GM12878 (cell line): ENCODE measurements around the gene MDFIC. TPM values are rescaled to one million over a fixed set of nuclear protein-coding genes. Genes with fewer than 3 reads are reported as not detected.

ENCODE experiments used
- ATF7 ChIP-seq: fragments of 450-650 bp; IDR thresholded peaks from 2 replicates; pipeline ENCODE4 v1.6.1; 2016; ENCODE audit warnings: low read depth, mild to moderate bottlenecking
- BCL11A ChIP-seq: IDR thresholded peaks from 2 replicates; pipeline ENCODE4 v1.6.1; 2011; ENCODE audit warnings: low read depth, low read length
- CBX5 ChIP-seq: sonication (generic); IDR thresholded peaks from 2 replicates; pipeline ENCODE4 v1.6.1; 2016; ENCODE audit warnings: low read depth, moderate library complexity, mild to moderate bottlenecking, inconsistent platforms
- EED ChIP-seq: sonication (generic); IDR thresholded peaks from 2 replicates; pipeline ENCODE4 v1.6.1; 2016; ENCODE audit warnings: antibody characterized with exemption, low read depth
- EGR1 ChIP-seq, 2 experiments: IDR thresholded peaks; 1 replicate in 1 of 2; 2 replicates in 1 of 2; pipeline ENCODE4 v1.6.1; 2011 to 2012; ENCODE audit warnings: low read depth in 2 of 2, low read length in 2 of 2, borderline replicate concordance in 1 of 2, mild to moderate bottlenecking in 1 of 2, moderate library complexity in 1 of 2
- EP300 ChIP-seq, 2 experiments: fragments of 150-350 bp in 1 of 2; IDR thresholded peaks; 2 replicates each; pipeline ENCODE4 v1.6.1; 2011 to 2012; ENCODE audit warnings: low read depth in 2 of 2, low read length in 2 of 2, borderline replicate concordance in 1 of 2, improper control_type of control experiment in 1 of 2, inconsistent platforms in 1 of 2; ENCODE audit not compliant: control insufficient read depth in 1 of 2
- ESRRA ChIP-seq: IDR thresholded peaks from 2 replicates; pipeline ENCODE4 v1.6.1; 2012; ENCODE audit warnings: mild to moderate bottlenecking, low read length, improper control_type of control experiment
- IRF4 ChIP-seq: IDR thresholded peaks from 2 replicates; pipeline ENCODE4 v1.6.1; 2011; ENCODE audit warnings: low read depth, low read length
- JUND ChIP-seq: IDR thresholded peaks from 2 replicates; pipeline ENCODE4 v1.6.1; 2012; ENCODE audit warnings: low read depth, mild to moderate bottlenecking, low read length, improper control_type of control experiment, moderate library complexity
- MEF2A ChIP-seq: IDR thresholded peaks from 2 replicates; pipeline ENCODE4 v1.6.1; 2011; ENCODE audit warnings: low read depth, mild to moderate bottlenecking, low read length, moderate library complexity; ENCODE audit not compliant: insufficient read depth
- MTA2 ChIP-seq: fragments of 450-650 bp; IDR thresholded peaks from 2 replicates; pipeline ENCODE4 v1.6.1; 2016; ENCODE audit warnings: low read depth, mild to moderate bottlenecking, moderate library complexity
- POLR2A ChIP-seq: IDR thresholded peaks from 2 replicates; pipeline ENCODE4 v1.6.1; 2011; ENCODE audit warnings: low read depth, mild to moderate bottlenecking, low read length
- TCF7 ChIP-seq: IDR thresholded peaks from 2 replicates; pipeline ENCODE4 v1.6.1; 2014; ENCODE audit warnings: antibody characterized with exemption, borderline replicate concordance
- ZNF384 ChIP-seq: IDR thresholded peaks from 2 replicates; pipeline ENCODE4 v1.6.1; 2012; ENCODE audit warnings: low read depth, mild to moderate bottlenecking, low read length, improper control_type of control experiment, borderline replicate concordance
- ZSCAN29 ChIP-seq: fragments of 450-650 bp; IDR thresholded peaks from 2 replicates; pipeline ENCODE4 v1.6.1; 2017; ENCODE audit warnings: mild to moderate bottlenecking, moderate library complexity
- polyA plus RNA-seq, 11 experiments: library from polyadenylated mRNA; depleted of rRNA in 4 of 11; unstranded in 6 of 11; stranded (reverse) in 5 of 11; fragments of >200 nt; fragmentation: Nextera tagmentation in 4 of 11; fragmentation: Illumina TruSeq in 1 of 11; extraction: Ambion mirVana in 4 of 11; extraction: Trizol in 1 of 11; gene quantifications; 1 replicate in 1 of 11; 2 replicates in 10 of 11; pipeline versions ENCODE4 v1.2.1 to v1.2.3, GENCODE V29; 2011 to 2016; ENCODE audit warnings: inconsistent platforms in 2 of 11, missing spikeins in 2 of 11, low read depth in 1 of 11
- total RNA-seq, 4 experiments: library from RNA; depleted of rRNA in 3 of 4; stranded (reverse); fragments of >200 nt in 3 of 4; fragmentation: Illumina TruSeq in 1 of 4; extraction: Trizol in 1 of 4; gene quantifications; 2 replicates each; pipeline versions ENCODE4 v1.2.1 to v1.2.3, GENCODE V29; 2013 to 2021
- TF ChIP-seq, protein P1 (sequence below): fragments of 150-350 bp; IDR thresholded peaks from 2 replicates; pipeline ENCODE4 v1.6.1; 2014; ENCODE audit warnings: mild to moderate bottlenecking, low read depth, low read length
- TF ChIP-seq, protein P2 (sequence below): fragments of 450-650 bp; IDR thresholded peaks from 2 replicates; pipeline ENCODE4 v1.6.1; 2016; ENCODE audit warnings: mild to moderate bottlenecking
- TF ChIP-seq, protein P3 (sequence below): fragments of 450-650 bp; formaldehyde crosslinking; IDR thresholded peaks from 2 replicates; pipeline ENCODE4 v1.4.0; 2022; ENCODE audit warnings: mild to moderate bottlenecking, moderate library complexity
- TF ChIP-seq, protein P4 (sequence below): IDR thresholded peaks from 2 replicates; pipeline ENCODE4 v1.6.1; 2012; ENCODE audit warnings: improper control_type of control experiment, low read depth, low read length; ENCODE audit not compliant: insufficient replicate concordance

The MDFIC gene
- total and polyA plus RNA-seq, 10 of the 15 experiments (the other 5 are each of a cell fraction or from before 2014, with no cell fraction given): 7.3 to 58.4 (median 40.0) TPM

DNA sequence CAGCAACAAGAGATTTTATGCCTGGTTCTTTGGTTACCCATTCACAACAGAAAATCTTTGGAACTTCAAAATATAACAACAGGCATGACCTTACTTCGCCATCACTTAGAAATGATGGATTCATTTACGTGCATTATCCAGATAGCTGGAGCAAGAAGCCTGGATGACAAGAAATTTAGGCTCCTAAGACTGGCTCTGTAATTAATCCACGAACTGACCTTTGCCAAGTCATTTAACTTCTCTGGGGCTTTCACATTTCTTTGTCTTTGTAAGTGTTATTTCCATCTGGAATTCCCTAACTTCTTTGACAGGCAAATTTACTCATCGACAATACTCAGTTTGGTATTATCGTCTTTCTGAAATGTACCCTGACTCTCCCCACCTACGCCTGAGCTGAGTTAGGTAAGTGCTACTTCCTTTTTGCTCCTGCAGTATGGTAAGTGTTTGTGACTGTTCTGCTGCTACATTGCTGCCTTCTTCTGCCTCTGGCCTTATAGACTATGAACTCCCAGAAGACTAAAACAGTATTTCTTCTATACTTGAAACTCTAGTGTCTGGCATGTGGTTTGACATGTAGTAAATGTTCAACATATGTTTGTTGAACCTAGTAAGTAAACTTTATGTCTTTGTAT, 5.5 kb upstream of the MDFIC start (continued):
- TF ChIP-seq, protein P1, sequence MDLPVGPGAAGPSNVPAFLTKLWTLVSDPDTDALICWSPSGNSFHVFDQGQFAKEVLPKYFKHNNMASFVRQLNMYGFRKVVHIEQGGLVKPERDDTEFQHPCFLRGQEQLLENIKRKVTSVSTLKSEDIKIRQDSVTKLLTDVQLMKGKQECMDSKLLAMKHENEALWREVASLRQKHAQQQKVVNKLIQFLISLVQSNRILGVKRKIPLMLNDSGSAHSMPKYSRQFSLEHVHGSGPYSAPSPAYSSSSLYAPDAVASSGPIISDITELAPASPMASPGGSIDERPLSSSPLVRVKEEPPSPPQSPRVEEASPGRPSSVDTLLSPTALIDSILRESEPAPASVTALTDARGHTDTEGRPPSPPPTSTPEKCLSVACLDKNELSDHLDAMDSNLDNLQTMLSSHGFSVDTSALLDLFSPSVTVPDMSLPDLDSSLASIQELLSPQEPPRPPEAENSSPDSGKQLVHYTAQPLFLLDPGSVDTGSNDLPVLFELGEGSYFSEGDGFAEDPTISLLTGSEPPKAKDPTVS: no peak
- peak; percentile 72; the same call in 1 of the 2 replicates for TF ChIP-seq IRF4
- TF ChIP-seq, protein P2, sequence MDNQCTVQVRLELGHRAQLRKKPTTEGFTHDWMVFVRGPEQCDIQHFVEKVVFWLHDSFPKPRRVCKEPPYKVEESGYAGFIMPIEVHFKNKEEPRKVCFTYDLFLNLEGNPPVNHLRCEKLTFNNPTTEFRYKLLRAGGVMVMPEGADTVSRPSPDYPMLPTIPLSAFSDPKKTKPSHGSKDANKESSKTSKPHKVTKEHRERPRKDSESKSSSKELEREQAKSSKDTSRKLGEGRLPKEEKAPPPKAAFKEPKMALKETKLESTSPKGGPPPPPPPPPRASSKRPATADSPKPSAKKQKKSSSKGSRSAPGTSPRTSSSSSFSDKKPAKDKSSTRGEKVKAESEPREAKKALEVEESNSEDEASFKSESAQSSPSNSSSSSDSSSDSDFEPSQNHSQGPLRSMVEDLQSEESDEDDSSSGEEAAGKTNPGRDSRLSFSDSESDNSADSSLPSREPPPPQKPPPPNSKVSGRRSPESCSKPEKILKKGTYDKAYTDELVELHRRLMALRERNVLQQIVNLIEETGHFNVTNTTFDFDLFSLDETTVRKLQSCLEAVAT: peak; percentile 93
- TF ChIP-seq EP300 (IDR thresholded peaks at IDR 0.05; ENCODE audit: borderline replicate concordance in 1 of 2, control insufficient read depth in 1 of 2, low read depth in 2 of 2, low read length in 2 of 2): peak in 1 of 2 experiments; percentile 93; a peak in 3 of 4 replicates
- TF ChIP-seq EED: peak; percentile 71
- TF ChIP-seq TCF7: peak; percentile 58; the same call in 1 of the 2 replicates
- peak; percentile 93 for TF ChIP-seq MTA2
- peak; percentile 82 for TF ChIP-seq MEF2A
- TF ChIP-seq, protein P3, sequence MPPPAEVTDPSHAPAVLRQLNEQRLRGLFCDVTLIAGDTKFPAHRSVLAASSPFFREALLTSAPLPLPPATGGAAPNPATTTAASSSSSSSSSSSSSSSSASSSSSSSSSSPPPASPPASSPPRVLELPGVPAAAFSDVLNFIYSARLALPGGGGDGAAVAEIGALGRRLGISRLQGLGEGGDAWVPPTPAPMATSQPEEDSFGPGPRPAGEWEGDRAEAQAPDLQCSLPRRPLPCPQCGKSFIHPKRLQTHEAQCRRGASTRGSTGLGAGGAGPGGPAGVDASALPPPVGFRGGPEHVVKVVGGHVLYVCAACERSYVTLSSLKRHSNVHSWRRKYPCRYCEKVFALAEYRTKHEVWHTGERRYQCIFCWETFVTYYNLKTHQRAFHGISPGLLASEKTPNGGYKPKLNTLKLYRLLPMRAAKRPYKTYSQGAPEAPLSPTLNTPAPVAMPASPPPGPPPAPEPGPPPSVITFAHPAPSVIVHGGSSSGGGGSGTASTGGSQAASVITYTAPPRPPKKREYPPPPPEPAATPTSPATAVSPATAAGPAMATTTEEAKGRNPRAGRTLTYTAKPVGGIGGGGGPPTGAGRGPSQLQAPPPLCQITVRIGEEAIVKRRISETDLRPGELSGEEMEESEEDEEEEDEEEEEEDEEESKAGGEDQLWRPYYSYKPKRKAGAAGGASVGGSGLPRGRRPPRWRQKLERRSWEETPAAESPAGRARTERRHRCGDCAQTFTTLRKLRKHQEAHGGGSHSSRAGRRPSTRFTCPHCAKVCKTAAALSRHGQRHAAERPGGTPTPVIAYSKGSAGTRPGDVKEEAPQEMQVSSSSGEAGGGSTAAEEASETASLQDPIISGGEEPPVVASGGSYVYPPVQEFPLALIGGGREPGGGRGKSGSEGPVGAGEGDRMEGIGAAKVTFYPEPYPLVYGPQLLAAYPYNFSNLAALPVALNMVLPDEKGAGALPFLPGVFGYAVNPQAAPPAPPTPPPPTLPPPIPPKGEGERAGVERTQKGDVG (CRISPR knock-in tag): no peak
- TF ChIP-seq ESRRA: no peak
- TF ChIP-seq, protein P4, sequence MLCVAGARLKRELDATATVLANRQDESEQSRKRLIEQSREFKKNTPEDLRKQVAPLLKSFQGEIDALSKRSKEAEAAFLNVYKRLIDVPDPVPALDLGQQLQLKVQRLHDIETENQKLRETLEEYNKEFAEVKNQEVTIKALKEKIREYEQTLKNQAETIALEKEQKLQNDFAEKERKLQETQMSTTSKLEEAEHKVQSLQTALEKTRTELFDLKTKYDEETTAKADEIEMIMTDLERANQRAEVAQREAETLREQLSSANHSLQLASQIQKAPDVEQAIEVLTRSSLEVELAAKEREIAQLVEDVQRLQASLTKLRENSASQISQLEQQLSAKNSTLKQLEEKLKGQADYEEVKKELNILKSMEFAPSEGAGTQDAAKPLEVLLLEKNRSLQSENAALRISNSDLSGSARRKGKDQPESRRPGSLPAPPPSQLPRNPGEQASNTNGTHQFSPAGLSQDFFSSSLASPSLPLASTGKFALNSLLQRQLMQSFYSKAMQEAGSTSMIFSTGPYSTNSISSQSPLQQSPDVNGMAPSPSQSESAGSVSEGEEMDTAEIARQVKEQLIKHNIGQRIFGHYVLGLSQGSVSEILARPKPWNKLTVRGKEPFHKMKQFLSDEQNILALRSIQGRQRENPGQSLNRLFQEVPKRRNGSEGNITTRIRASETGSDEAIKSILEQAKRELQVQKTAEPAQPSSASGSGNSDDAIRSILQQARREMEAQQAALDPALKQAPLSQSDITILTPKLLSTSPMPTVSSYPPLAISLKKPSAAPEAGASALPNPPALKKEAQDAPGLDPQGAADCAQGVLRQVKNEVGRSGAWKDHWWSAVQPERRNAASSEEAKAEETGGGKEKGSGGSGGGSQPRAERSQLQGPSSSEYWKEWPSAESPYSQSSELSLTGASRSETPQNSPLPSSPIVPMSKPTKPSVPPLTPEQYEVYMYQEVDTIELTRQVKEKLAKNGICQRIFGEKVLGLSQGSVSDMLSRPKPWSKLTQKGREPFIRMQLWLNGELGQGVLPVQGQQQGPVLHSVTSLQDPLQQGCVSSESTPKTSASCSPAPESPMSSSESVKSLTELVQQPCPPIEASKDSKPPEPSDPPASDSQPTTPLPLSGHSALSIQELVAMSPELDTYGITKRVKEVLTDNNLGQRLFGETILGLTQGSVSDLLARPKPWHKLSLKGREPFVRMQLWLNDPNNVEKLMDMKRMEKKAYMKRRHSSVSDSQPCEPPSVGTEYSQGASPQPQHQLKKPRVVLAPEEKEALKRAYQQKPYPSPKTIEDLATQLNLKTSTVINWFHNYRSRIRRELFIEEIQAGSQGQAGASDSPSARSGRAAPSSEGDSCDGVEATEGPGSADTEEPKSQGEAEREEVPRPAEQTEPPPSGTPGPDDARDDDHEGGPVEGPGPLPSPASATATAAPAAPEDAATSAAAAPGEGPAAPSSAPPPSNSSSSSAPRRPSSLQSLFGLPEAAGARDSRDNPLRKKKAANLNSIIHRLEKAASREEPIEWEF: peak; percentile 23
- TF ChIP-seq ZSCAN29: peak; percentile 88
- TF ChIP-seq ATF7: peak; percentile 96
- peak; percentile 81; the same call in 1 of the 2 replicates for TF ChIP-seq CBX5
- peak; percentile 35; the same call in 1 of the 2 replicates for TF ChIP-seq ZNF384
- peak; percentile 83 for TF ChIP-seq BCL11A
- peak; percentile 44; the same call in 1 of the 2 replicates for TF ChIP-seq JUND
- peak in 1 of 2 experiments; percentile 80; a peak in 1 of 3 replicates for TF ChIP-seq EGR1 (IDR thresholded peaks at IDR 0.05; ENCODE audit: borderline replicate concordance in 1 of 2, low read depth in 2 of 2, low read length in 2 of 2)
- peak; percentile 78 for TF ChIP-seq POLR2A
